ENCODE data around the gene AACS. TPM values are rescaled to one million over a fixed set of nuclear protein-coding genes. Genes with fewer than 3 reads are reported as not detected.
A peak's percentile ranks its signal among the peaks of the same experiment; 100 is the strongest.

The AACS gene
- total and polyA plus RNA-seq, 2 of the 13 experiments (the other 11 are each of a cell fraction or from before 2014, with no cell fraction given), result 23.3 to 28.8 TPM

DNA sequence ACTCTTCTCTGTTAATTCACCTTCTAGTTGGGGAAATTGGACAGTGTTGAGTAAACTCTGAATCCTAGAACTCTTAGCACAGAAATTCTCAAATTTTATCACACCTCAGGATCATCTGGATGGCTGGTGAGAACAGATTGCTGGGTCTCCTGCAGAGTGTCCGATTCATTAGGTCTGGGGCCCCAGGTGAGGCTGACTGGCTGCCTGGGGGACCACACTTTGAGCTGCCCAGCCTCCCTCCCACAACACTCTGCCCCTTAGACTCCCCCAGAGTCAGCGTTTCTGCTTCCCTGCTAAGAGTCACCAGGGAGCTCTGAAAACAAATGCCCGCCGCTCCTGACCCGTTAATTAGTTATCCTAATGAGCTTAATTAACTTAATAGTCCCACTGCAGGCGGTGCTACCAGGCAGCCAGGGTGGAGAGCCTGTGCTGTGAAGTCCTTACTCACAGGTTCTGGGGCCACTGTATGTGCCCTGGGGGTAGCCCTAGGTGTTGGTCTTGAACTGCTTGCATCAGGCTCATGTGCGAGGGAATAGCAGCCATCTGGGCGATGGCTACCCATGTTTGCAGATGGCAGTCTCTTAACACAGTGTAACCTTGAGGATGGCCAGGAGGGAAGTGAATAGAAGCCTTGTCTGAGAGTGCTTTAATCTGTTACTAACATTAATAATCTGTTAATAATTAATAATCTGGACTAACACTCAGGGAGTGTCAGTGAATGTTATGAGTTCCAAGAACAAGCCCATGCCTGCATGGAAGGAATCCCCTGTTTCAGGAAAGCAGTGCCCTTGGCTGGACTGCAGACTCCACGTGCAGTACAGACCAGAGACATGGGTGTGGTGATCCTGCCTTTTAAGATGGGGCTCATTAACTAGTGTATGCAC, 35.6 kb downstream of the AACS start (continued):
- TF ChIP-seq FOXA1 (IDR thresholded peaks at IDR 0.05) (no peak), FOXA1 (CRISPR knock-in tag; IDR thresholded peaks at IDR 0.05) (peak; percentile 32; the same call in 1 of the 2 replicates), E2F1 (CRISPR knock-in tag; IDR thresholded peaks at IDR 0.05) (no peak), DMAP1 (CRISPR knock-in tag; IDR thresholded peaks at IDR 0.05) (peak; percentile 44; the same call in 1 of the 2 replicates), ZFX (CRISPR knock-in tag; IDR thresholded peaks at IDR 0.05; ENCODE audit: low read depth) (no peak), DR1 (CRISPR knock-in tag; IDR thresholded peaks at IDR 0.05) (no peak), HIVEP1 (CRISPR knock-in tag; IDR thresholded peaks at IDR 0.05) (0 out of 2 replicates have a peak, but pooled peaks have one; percentile 21), CHCHD3 (CRISPR knock-in tag; IDR thresholded peaks at IDR 0.05) (no peak), GTF3A (CRISPR knock-in tag; conservative IDR thresholded peaks at IDR 0.05) (no peak), ZFP41 (CRISPR knock-in tag; IDR thresholded peaks at IDR 0.05; ENCODE audit: borderline replicate concordance) (no peak)

DNA sequence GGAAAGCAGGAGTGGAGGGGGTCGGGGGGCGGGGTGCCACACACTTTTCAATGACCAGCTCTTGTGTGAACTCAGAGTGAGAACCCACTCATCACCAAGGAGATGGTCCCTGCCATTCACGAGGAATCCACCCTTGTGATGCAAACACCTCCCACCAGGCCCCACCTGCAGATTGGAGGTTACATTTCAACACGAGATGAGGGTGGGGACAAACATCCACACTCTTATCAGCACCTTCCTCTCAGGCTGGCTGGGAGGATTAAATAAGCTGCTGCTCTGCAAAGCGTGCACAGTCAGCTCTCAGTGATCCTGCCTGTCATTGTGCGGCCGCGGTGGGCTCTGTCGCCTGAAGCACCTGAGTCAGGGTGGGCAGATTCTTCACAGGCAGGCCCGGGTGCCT, 39.7 kb downstream of the AACS start:
- DNase-seq (ENCODE audit: low spot score) (no peak), FAIRE-seq (no peak), ATAC-seq (no peak)
- H3K9ac ChIP-seq (ENCODE audit: insufficient read depth, low read depth, low read length), result no peak overlapping the region
- no peak overlapping the region for H2AFZ ChIP-seq (ENCODE audit: low read length)
- peaks cover 27 to 59% of the 10 kb centered on the region in 2 experiments for H3K36me3 ChIP-seq (replicated peaks in 1 of 2; ENCODE audit: control insufficient read depth in 1 of 2, insufficient read depth in 2 of 2, low read length in 2 of 2)
- no peak overlapping the region for H3K4me2 ChIP-seq (ENCODE audit: low read depth, low read length)
- H3K9me3 ChIP-seq (ENCODE audit: low read length), result no peaks in the 10 kb centered on the region
- CTCF ChIA-PET (ENCODE audit: low intra/inter-chr PET ratio, low total read pairs), result no interaction called here
- intact Hi-C loops (cut with micrococcal nuclease; ENCODE audit: unreplicated experiment) (no loop called here), in situ Hi-C loops (cut with HindIII; ENCODE audit: extremely low pct_ligation_motif_present, low pct_unique_long_range_greater_than_20kb) (no loop called here)
- no peak overlapping the region for H3K27ac ChIP-seq (ENCODE audit: extremely low read length, insufficient read depth, low read length)
- H3K27me3 ChIP-seq (ENCODE audit: control insufficient read depth in 1 of 2, insufficient read depth in 2 of 2, low read length in 2 of 2), result no peaks in the 10 kb centered on the region
- H3K79me2 ChIP-seq (ENCODE audit: insufficient read depth, low read length), result no peaks in the 10 kb centered on the region
- no peak overlapping the region for H3K4me3 ChIP-seq (replicated peaks in 1 of 3; ENCODE audit: insufficient read depth in 1 of 3, low read depth in 2 of 3, low read length in 3 of 3)
- no TSS peak for BruUV-seq (replicated peaks)
- peaks cover 20% of the 10 kb centered on the region for H3K4me1 ChIP-seq (ENCODE audit: insufficient read depth, low read length)
- no peaks in the 10 kb centered on the region for H4K20me1 ChIP-seq (ENCODE audit: insufficient read depth, low read length)
- 92% methylated on average over 10 of the region's 10 CpGs for WGBS (ENCODE audit: low lambda C conversion rate)
- POLR2A ChIA-PET, result no interaction called here
- TF ChIP-seq ATAD3A (CRISPR knock-in tag; IDR thresholded peaks at IDR 0.05) (no peak), ZNF616 (CRISPR knock-in tag; IDR thresholded peaks at IDR 0.05; ENCODE audit: low read depth) (no peak), ETV6 (CRISPR knock-in tag; conservative IDR thresholded peaks at IDR 0.05) (no peak), POLR2G (IDR thresholded peaks at IDR 0.05; ENCODE audit: low read depth, low read length) (no peak), CREB1 (IDR thresholded peaks at IDR 0.05) (no peak), CREB1 (CRISPR knock-in tag; IDR thresholded peaks at IDR 0.05) (no peak), SSRP1 (CRISPR knock-in tag; IDR thresholded peaks at IDR 0.05) (no peak), RFX3 (CRISPR knock-in tag; IDR thresholded peaks at IDR 0.05) (no peak), HDAC6 (IDR thresholded peaks at IDR 0.05; ENCODE audit: low read depth, low read length) (no peak), KLF11 (CRISPR knock-in tag; IDR thresholded peaks at IDR 0.05) (no peak), ZNF773 (CRISPR knock-in tag; IDR thresholded peaks at IDR 0.05; ENCODE audit: borderline replicate concordance) (no peak), TAF15 (IDR thresholded peaks at IDR 0.05; ENCODE audit: low read depth, low read length, poor library complexity, severe bottlenecking) (no peak), KDM4B (CRISPR knock-in tag; IDR thresholded peaks at IDR 0.05) (no peak), ZNF598 (CRISPR knock-in tag; IDR thresholded peaks at IDR 0.05; ENCODE audit: borderline replicate concordance) (no peak), ZNF207 (IDR thresholded peaks at IDR 0.05; ENCODE audit: borderline replicate concordance) (no peak)
